Lung microvascular endothelial cell (primary cell): Measurements from ENCODE around the gene CMIP. TPM values are rescaled to one million over a fixed set of nuclear protein-coding genes. Genes with fewer than 3 reads are reported as not detected.

Experiments
- DNase-seq, 2 donors: peaks; one replicate each; pipeline versions ENCODE4 v3.0.0 to v3.0.0-alpha.2; 2010; ENCODE audit warnings: low read depth in 2 of 2
- total RNA-seq: library from RNA; depleted of rRNA; stranded (reverse); fragments of >200 nt; gene quantifications from 2 replicates; pipeline ENCODE4 v1.2.1, GENCODE V29; 2014

The CMIP gene
- total RNA-seq, 1 donor from 2014 or later = 10.3 TPM

DNA sequence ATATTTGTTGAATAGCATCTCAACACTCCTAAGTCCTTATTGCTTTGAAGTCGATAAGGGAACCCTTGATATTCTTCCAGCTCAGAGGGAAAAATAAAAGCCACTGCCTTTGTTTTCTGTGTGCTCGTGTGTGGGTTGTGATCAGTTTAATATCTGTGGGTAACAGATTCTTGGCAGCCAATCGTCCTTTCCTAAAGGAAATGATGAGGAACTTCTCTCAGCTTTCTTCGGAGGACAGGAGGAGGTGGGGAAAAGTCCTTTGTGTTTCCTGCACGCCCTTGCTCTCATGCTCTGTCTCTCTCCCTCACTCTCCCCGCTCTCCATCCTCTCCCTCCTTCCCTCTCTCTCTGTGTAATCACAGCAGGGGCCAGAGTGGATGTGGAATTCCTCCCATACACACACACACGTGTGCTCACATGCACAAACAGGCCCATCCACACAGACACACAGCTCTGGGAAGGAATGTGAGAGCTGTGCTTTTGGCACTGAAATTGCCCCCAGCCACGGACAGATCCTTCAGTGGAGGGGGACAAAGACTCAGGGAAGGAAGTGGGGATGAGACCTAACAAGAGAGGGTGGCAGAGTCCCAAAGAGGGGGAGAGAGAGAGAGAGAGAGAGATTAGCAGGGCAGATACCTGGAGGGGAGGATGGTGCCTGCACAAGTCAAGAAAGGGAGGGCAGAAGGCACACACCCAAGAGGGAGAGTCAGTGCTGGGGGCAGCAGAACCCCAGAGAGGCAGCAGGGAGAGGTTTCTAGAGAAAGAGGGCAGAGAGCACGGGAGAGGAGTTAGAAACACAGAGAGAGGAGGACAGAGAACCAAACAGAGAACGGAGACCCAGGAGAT lies 250.9 kb downstream of the CMIP start:
- DNase-seq = peak; percentile 48 to 87

DNA sequence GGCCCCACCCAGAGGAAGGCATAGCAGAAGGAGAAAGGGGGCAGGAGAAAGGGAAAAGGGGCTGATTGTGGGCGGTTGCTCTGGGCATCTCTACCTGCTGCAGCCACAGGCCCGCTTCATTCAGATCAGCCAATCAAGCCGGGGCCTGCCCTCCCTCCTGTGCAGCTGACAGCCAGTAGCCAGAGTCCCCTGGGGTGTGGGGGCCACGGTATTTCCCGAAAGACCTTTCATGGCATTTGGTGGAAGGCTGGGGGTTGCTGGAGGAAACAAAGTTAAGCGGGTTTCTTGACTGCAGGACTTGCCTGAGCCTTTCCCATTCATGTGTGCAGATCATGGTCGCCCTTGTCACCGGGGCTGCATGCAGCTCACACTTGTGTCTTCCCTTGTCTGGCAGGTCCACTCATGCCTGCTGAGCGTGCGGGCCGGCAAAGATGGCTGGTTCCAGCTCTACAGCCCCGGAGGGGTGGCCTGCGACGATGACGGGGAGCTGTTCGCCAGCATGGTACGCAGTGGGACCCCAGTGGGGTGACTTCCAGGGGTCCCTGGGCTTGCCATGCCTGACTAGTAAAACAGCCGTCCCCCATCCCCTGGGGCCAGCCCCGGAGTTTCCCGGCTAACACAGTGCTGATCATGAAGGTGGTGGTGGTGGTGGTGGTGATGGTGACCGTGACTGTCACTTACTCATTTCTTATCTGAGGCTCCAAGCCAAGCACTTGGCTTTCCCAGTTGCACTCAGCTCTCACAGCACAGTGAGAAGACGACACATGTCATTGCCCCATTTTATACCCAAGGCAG lies 251.8 kb downstream of the CMIP start:
- no peak for DNase-seq

DNA sequence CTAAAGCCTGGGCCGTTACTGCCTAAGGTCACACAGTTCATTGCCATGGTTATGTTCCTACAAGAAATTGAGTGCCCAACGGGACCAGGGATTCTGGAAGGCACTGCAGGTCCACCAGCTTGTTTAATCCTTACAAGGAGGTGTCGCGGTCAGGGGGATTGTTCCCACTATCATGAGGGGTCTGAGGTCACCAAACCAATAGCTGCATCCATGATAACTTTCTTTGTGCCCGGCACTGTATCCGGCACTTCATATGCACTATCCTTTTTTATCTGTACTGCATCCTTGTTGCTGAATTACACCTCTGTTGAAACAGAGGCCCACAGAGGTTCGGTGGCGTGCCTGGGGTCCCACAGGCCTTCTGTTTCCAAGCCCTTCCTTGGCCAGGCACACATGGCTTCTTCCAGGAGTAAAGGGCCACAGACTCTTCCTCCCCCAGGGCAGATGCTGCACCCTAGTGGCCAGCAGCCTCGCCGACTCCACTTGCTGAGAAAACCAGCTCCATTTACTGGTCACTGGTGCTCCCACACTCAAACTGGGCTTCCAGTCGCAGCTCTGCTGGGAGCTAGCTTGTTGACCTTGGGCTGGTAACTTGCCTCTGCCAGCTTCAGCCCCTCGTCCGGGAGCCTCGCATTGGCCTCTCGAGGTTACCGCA lies 252.5 kb downstream of the CMIP start:
- DNase-seq = peak; percentile 76 to 86

DNA sequence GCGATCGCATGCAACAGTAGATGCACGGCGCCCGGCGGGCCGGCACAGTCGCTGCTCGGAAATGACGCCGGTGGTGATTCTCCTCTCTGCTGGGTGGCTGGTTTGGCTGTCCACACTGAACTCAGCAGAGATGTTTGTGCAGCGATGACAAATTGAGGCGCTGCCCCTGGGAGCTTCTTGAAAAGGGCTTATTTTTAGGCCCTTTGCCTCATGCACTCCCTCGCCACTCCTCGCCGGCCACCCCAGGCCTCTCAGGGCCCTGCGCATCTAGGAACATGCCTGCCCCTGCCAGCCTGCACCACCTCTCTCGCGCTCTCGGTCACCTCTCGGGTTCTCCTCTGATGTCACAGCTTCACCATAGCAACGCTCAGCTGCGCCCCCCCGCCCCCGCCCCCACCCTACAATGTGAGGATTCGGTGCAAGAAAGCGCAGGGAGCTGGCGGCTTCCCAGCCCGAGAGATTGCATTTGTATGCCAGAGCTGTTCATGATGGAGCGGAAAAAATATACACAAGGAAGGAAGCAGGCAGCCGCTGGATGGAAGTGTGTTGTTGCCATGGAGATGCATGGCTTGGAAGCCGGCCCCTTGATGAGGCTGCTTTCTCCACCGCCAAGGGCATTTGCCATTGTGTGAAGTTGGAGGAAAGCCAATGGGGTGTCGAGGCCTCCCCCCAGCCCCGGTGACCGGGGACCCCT lies 253.2 kb downstream of the CMIP start:
- DNase-seq = peak; percentile 96 to 98

DNA sequence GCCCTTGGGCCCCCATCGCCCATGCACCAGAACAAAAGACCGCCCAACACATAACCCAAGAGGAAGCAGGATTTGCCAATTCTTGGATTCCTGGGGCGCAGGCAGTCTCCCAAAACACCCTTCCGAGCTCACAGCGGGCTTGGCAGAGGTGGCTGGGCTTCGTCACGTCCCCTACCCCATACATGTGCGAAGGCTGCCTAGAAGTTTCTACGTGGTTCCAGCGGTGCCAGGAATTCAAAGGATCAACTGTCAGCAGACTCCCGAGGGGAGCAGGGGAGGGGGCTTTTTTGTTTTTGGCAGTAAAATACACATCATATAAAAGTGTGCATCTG lies 253.7 kb downstream of the CMIP start:
- DNase-seq = no peak

DNA sequence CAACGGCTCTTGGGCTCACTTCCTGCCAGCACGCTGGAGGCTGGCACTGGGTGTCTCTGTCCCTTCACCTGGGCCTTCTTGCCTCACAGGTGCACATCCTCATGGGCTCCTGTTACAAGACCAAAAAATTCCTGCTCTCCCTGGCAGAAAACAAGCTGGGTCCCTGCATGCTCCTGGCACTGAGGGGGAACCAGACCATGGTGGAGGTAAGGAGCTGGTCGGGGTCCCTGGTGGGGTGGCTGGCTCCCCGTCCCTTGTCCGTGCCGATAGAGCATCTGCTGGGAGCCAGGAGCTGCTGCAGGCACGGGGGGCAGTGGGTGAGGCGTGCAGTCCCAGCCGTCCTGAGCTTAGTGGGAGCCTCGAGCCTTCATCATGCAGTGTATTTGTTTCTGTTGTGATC lies 255.0 kb downstream of the CMIP start:
- no peak for DNase-seq

DNA sequence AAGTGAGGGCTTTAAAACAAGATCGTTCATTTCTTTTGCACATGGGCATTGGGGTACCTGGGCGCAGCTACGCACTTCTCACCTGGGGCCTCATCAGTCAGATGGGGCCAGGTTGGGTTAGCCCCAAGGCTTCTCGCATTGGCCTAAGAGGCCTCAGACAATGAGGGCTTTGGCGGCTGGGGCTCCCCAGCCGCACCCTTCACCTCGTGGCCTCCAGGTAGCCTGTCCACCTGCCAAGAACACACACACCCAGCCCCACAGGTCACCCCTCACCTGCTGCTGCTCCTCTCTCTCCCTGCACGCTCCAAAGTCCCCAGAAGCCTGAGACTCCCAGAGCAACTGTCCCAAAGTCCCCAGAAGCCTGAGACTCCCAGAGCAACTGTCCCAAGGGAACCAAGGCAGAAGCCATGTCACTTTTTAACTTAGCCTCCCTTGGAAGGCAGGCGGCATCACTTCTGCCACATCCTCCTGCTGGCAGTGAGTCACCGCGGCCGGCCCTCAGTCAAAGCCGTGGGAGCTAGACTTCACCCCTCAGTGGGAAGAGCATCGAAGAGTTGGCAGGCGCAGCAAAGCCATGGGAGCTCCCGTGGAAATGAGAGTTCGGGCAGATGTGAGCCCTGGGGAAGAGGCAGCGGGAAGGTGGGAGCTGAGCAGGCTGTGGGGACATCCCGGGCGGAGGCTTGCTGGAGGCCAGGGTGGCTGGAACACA lies 255.6 kb downstream of the CMIP start:
- no peak for DNase-seq

DNA sequence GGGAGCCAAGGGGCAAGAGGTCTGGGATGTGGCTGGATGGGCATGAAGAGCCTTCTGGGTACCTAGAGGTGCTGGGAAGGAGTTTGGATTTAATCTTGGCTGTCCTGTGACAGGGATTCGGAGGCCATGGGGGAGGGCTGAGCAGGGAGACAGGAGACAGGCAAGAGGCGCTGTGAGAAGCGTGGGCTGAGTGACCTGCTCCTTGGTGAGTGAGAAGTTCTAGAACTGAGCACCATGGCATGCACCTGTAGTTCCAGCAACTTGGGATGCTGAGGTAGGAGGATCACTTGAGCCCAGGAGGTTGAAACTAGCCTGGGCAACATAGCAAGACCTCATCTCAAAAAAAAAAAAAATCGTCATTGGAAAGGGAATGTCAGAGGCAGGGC lies 256.2 kb downstream of the CMIP start:
- DNase-seq = no peak

DNA sequence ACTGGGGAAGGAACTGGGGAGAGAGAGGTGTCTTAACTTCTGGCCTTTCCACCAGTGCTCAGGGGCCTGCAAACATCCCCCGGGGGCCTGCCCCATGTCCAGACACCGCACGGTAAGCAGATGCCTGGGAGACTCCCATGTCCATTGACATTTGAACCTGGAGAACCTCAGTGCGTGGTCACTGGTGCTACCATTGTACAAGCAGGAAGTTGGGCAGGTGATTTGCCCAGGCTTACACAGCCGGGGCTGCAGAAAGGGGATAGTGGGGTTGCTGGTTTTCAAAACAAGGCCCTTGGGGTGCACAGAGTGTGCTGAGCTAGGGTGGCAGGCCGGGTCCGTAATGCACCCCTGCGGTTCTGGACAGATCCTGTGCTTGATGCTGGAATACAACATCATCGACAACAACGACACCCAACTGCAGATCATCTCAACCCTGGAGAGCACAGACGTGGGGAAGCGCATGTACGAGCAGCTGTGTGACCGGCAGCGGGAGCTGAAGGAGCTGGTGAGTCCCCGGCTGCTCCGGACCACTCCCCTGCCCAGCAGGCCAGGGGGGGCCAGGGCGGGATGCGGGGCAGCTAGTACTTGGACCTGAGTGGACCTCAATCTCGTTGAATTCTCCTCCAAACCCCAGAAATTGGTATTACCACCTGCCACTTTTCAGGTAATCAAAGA lies 256.8 kb downstream of the CMIP start:
- no peak for DNase-seq

DNA sequence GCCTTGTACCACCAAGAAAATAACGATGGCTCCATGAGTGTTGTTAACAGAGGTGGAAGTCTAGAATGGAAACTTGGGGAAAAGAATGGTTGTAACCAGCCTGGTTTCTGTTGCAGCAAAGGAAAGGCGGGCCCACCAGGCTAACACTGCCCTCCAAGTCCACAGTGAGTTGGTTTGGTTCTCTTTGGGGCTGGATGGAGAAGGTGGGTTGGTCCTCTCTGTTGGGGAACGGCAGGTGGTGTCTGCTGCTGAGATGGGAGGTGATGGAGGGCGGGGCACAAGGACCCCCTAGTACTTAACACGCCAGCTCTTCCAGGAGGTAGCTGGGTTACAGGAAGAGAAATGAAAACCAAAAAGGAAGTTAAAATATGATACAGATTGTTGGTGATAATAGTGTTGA lies 257.9 kb downstream of the CMIP start:
- no peak for DNase-seq

DNA sequence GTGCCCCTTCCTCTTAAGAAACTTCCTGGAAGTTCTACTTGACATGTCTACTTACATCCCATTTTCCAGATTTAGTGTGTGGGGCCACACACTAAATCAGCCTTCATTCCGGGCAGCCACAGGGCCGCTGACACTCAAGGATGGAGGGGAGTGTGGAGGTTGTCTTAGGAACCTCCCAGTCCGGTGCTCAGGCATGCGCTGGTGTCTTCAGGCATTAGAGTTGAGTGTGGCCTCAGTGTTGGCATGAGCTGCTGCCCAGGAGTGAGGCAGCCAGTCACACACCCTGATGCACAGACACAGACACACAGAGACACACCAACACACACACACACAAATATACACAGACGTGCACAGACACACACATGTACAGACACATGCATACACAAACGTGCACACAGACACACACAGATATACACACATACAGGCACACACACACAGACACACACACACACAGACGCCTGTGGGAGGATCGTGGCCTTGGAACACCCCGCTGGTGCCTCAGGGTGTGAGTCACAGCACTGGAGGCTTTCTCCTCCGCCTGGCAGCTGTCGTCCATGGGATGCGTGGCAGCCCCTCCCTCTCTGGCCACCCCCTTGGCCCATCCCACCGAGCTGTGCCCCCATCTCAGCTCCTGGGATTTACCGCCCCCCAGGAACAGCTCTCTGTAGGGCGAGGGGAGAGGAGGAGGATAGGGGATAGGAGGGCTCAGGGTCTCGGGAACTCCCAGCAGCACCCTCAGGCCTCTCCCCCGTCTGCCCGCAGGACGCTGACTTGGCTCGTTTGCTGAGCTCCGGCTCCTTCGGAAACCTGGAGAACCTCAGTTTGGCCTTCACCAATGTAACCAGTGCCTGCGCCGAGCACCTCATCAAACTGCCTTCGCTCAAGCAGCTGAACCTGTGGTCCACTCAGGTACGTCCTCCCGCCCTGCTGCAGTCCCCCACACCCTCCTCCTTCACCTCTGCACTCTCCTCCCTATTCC lies 258.9 kb downstream of the CMIP start:
- peak; percentile 25 to 92 for DNase-seq

DNA sequence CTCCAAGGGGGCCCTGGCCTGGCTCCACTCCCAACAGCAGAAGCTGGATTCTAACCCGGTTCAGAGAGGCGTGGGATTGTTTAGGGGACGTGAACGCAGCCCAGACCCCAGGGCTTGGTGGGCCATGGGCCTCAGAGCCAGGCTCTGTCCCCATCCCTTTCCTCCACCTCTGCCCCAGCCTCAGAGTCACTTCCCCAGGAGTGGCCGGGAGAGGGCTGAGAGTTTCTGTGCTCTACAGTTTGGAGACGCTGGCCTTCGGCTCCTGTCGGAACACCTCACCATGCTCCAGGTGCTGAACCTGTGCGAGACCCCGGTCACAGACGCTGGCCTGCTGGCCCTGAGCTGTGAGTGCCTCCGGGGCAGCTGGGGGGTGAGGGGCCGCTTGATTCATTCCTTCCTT lies 260.7 kb downstream of the CMIP start:
- DNase-seq = no peak

DNA sequence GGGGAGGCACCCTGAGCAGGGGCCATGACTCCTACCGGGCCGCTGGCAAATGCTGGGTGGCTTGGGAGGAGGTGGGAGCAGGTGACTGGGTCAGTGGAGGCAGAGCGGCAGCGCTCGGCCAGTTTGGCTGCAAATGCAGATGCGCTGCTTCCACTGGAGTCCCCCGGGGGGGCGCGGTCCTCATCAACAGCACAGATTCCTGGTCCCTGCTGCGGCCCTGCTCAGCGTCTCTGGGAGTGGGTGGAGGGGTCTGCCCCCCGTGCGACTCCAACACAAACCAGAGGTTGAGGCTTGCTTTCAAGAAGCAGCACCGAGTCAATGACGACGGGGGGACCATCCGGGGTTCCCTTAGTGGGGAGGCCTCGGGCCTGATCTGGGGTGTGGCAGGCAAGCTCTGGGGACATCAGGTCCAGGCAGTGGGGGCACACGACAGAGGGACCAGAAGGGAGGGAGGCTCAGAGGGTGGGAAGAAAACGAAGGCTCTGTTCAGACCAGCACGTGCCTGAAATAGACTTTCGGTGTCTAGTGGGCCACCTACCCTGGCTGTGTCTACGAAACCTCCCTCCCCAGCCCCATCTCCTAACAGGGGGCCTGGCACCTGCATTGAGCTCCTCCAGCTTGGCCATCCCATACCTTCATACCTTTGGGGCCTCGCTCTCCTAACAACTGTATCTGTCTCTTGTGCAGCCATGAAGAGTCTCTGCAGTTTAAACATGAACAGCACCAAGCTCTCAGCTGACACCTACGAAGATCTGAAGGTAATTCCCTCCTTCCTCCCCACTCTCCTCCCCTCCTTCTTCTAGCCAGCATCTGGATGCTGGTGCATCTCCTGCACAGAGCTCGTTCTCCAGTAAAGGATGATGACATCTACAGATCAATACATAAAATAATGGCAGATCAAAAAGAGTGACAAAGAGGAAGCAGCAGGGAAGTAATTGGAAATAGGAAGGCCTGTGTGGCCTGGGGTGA lies 262.0 kb downstream of the CMIP start:
- DNase-seq = no peak

DNA sequence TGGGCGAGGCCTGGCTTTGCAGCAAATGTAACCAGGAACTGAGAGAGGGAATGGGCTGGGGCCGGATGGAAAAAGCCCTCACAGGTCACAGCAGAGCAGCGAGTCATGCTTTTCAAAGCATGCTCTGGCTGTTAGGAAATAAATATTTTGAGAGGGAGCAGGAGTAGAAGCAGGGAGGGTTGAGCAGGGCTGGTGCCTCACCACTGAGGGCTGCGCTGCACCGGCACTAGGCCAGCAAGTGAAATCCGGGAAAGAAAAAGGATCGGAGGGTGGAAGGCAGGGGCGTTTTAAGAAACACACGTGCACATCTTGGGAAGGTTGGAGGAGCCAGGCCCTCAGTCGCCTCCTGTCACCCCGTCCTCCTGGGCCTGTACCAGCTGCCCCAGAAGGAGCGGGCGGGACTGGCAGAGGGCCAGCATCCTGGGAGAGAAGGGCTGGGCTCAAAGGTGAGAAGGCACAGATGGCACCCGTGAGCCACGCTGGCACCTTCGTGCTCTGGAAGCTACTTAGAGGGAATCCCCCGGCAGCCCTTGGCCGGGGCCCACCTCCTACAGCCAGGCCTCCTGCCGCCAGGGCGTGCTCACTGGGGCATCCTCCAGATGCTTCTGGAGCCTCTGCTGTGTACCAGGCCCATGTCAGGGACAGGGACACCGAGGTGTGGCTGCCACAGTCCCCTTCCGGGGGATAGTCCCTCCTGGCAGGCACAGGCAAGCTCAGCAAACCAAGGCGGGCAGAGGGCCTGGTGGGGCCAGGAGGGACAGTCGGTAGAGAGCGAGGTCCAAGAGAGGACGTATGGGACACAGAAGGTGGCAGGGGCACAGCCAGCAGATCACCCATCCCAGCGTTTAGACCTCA lies 263.0 kb downstream of the CMIP start:
- peak; percentile 49 to 51 for DNase-seq

DNA sequence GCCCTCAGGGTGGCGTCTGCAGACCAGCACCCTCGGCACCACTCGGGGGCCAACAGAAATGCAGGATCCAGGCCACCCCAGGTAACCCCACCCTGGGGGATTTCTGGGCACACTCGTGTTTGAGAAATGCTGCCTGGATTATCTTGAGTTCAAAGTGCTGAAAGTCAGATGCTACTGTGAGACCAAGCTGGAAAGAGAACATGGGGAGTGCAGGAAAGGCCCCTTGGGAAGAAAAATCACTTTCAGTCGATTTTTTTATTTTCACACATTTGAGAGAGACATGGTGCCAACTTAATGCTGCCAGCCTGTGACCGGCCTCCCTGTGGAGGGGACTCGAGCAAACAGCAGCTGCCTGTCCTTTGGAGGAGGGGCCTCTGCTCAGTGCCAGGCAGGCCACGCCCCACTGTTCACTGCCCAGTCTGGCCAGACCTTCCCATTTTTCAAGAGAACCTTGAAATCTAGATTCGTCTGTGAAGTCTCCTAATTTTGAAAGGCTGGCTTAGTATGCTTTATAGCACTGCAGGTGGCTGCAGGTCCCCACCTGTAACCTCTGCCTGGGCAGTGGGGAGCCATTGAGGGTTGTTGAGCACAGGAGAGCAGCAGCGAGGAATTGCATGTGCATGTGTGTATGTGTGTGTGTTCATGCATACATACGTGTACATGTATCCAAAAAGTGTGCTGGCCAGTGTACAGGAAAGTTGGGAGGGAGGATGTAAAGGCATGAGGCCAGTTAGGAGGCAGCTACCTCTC lies 263.8 kb downstream of the CMIP start:
- no peak for DNase-seq
